GM12878 (cell line): Measurements from ENCODE around the gene SPAG6. TPM values are rescaled to one million over a fixed set of nuclear protein-coding genes. Genes with fewer than 3 reads are reported as not detected.

Experiments used
- CHD1 ChIP-seq: IDR thresholded peaks from 2 replicates; pipeline ENCODE4 v1.6.1; 2012; ENCODE audit warnings: low read depth, low read length, improper control_type of control experiment
- E4F1 ChIP-seq: fragments of 450-650 bp; IDR thresholded peaks from 2 replicates; pipeline ENCODE4 v1.6.1; 2018; ENCODE audit warnings: borderline replicate concordance, mild to moderate bottlenecking; ENCODE audit not compliant: partially characterized antibody
- MTA3 ChIP-seq: IDR thresholded peaks from 2 replicates; pipeline ENCODE4 v1.6.1; 2012; ENCODE audit warnings: low read length, inconsistent platforms, borderline replicate concordance
- MYC ChIP-seq: IDR thresholded peaks from 2 replicates; pipeline ENCODE4 v1.6.1; 2011; ENCODE audit warnings: mild to moderate bottlenecking, low read length, moderate library complexity, inconsistent platforms; ENCODE audit not compliant: insufficient read depth, insufficient replicate concordance, insufficient read length, severe bottlenecking
- NFYB ChIP-seq: IDR thresholded peaks from 2 replicates; pipeline ENCODE4 v1.6.1; 2011; ENCODE audit warnings: low read depth, mild to moderate bottlenecking, low read length, improper control_type of control experiment, moderate library complexity; ENCODE audit not compliant: insufficient read depth
- NR2C1 ChIP-seq: fragments of 450-650 bp; IDR thresholded peaks from 2 replicates; pipeline ENCODE4 v1.6.1; 2017; ENCODE audit warnings: antibody characterized with exemption, mild to moderate bottlenecking, moderate library complexity
- NR2C2 ChIP-seq: IDR thresholded peaks from 2 replicates; pipeline ENCODE4 v1.6.1; 2011; ENCODE audit warnings: borderline replicate concordance, low read depth; ENCODE audit not compliant: control insufficient read depth, insufficient read length
- PKNOX1 ChIP-seq: fragments of 450-650 bp; IDR thresholded peaks from 2 replicates; pipeline ENCODE4 v1.6.1; 2016; ENCODE audit warnings: mild to moderate bottlenecking
- RELA ChIP-seq: fragments of 450-650 bp; IDR thresholded peaks from 2 replicates; pipeline ENCODE4 v1.8.0; 2014; ENCODE audit warnings: borderline replicate concordance; ENCODE audit not compliant: partially characterized antibody
- REST ChIP-seq: IDR thresholded peaks from 2 replicates; pipeline ENCODE4 v1.6.1; 2012; ENCODE audit warnings: mild to moderate bottlenecking, low read depth, low read length
- SMC3 ChIP-seq: IDR thresholded peaks from 2 replicates; pipeline ENCODE4 v1.6.1; 2011; ENCODE audit warnings: low read length, improper control_type of control experiment, borderline replicate concordance
- ZBTB11 ChIP-seq: fragments of 450-650 bp; formaldehyde crosslinking; IDR thresholded peaks from 2 replicates; pipeline ENCODE4 v1.5.0; 2022; ENCODE audit warnings: mild to moderate bottlenecking, missing genetic modification characterization
- ZNF592 ChIP-seq: fragments of 450-650 bp; IDR thresholded peaks from 2 replicates; pipeline ENCODE4 v1.6.1; 2017; ENCODE audit warnings: mild to moderate bottlenecking, moderate library complexity
- polyA plus RNA-seq, 11 experiments: library from polyadenylated mRNA; depleted of rRNA in 4 of 11; unstranded in 6 of 11; stranded (reverse) in 5 of 11; fragments of >200 nt; fragmentation: Nextera tagmentation in 4 of 11; fragmentation: Illumina TruSeq in 1 of 11; extraction: Ambion mirVana in 4 of 11; extraction: Trizol in 1 of 11; gene quantifications; 1 replicate in 1 of 11; 2 replicates in 10 of 11; pipeline versions ENCODE4 v1.2.1 to v1.2.3, GENCODE V29; 2011 to 2016; ENCODE audit warnings: inconsistent platforms in 2 of 11, missing spikeins in 2 of 11, low read depth in 1 of 11
- total RNA-seq, 4 experiments: library from RNA; depleted of rRNA in 3 of 4; stranded (reverse); fragments of >200 nt in 3 of 4; fragmentation: Illumina TruSeq in 1 of 4; extraction: Trizol in 1 of 4; gene quantifications; 2 replicates each; pipeline versions ENCODE4 v1.2.1 to v1.2.3, GENCODE V29; 2013 to 2021

Gene SPAG6
- total and polyA plus RNA-seq, 10 of the 15 experiments (the other 5 are each of a cell fraction or from before 2014, with no cell fraction given): 0.13 to 0.99 (median 0.40) TPM; not detected in 1

GRCh38 chr10:22335173-22335933 lies 9.9 kb upstream of the SPAG6 start (continued):
- no peak for TF ChIP-seq ZBTB11 (CRISPR knock-in tag)
- TF ChIP-seq E4F1: no peak
- no peak for TF ChIP-seq ZNF592
- TF ChIP-seq NFYB: no peak
- no peak for TF ChIP-seq NR2C2
- no peak for TF ChIP-seq NR2C1
- TF ChIP-seq REST: no peak
- TF ChIP-seq CHD1: peak; percentile 49; the same call in 1 of the 2 replicates
- TF ChIP-seq MTA3: no peak
- no peak for TF ChIP-seq SMC3
- TF ChIP-seq MYC: no peak
- no peak for TF ChIP-seq RELA
- no peak for TF ChIP-seq PKNOX1
